ENCODE results near the gene ABTB1. TPM values are rescaled to one million over a fixed set of nuclear protein-coding genes. Genes with fewer than 3 reads are reported as not detected.
A peak's percentile ranks its signal among the peaks of the same experiment; 100 is the strongest.
"Not testable (repeated sequence)": the region's sequence is repeated elsewhere in the genome, so short reads cannot be mapped to it uniquely, and the experiment has no call there.

The ABTB1 gene
- total RNA-seq, 3 donors from 2014 or later (not counting 1 experiment from before 2014, with no cell fraction given): 98.8 to 127 (median 107) TPM

- Mint-ChIP-seq H3K4me1 (peaks cover 0 to 27% of the 10 kb centered on the region in 2 donors), H3K27me3 (ENCODE audit: low read depth in 2 of 2) (no peaks in the 10 kb centered on the region), H3K27ac (peak overlapping the region in 1 of 2 donors; percentile 29), H3K36me3 (no peaks in the 10 kb centered on the region), H3K4me3 (no peak overlapping the region), H3K9me3 (no peaks in the 10 kb centered on the region)
- H3K36me3 ChIP-seq (ENCODE audit: control insufficient read depth, insufficient read depth, low read length): peaks cover 27% of the 10 kb centered on the region
- ATAC-seq (no peak), DNase-seq (peak in 1 of 2 donors; percentile 10)
- no peaks in the 10 kb centered on the region for H3K9me3 ChIP-seq (ENCODE audit: control insufficient read depth, insufficient read depth, low read length)
- TF ChIP-seq, protein P1, sequence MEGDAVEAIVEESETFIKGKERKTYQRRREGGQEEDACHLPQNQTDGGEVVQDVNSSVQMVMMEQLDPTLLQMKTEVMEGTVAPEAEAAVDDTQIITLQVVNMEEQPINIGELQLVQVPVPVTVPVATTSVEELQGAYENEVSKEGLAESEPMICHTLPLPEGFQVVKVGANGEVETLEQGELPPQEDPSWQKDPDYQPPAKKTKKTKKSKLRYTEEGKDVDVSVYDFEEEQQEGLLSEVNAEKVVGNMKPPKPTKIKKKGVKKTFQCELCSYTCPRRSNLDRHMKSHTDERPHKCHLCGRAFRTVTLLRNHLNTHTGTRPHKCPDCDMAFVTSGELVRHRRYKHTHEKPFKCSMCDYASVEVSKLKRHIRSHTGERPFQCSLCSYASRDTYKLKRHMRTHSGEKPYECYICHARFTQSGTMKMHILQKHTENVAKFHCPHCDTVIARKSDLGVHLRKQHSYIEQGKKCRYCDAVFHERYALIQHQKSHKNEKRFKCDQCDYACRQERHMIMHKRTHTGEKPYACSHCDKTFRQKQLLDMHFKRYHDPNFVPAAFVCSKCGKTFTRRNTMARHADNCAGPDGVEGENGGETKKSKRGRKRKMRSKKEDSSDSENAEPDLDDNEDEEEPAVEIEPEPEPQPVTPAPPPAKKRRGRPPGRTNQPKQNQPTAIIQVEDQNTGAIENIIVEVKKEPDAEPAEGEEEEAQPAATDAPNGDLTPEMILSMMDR (IDR thresholded peaks at IDR 0.05): no peak
- intact Hi-C loops (cut with micrococcal nuclease): no loop called here
- WGBS (ENCODE audit: insufficient coverage): 96% methylated on average over 1 of the region's 1 CpG
- peaks cover 4% of the 10 kb centered on the region for H3K4me1 ChIP-seq (ENCODE audit: control insufficient read depth, insufficient read depth, low read length)
- no peak overlapping the region for H3K4me3 ChIP-seq (ENCODE audit: low read length)
- no peaks in the 10 kb centered on the region for H3K27me3 ChIP-seq (ENCODE audit: control insufficient read depth, insufficient read depth, low read length)
- no peak overlapping the region for H3K27ac ChIP-seq (ENCODE audit: low read length)
These were observed 8.1 kb downstream of the ABTB1 start for GRCh38 chr3:127680798-127681221.

DNA sequence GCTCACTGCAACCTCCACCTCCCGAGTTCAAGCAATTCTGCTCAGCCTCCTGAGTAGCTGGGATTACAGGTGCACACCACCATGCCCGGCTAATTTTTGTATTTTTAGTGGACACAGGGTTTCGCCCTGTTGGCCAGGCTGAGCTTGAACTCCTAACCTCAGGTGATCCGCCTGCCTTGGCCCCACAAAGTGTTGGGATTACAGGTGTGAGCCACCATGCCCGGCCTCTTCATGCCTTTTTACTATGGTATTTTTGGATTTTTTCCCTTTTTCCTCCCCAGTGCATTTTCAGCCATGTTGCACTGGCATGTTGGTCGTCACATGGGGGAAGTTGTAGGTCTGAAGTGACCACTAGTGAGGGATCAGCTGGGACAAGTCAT is 9.4 kb downstream of the ABTB1 start:
- H3K27me3 ChIP-seq (ENCODE audit: control insufficient read depth, insufficient read depth, low read length); H3K4me1 ChIP-seq (ENCODE audit: control insufficient read depth, insufficient read depth, low read length); H3K27ac ChIP-seq (ENCODE audit: low read length); H3K4me3 Mint-ChIP-seq; H3K4me3 ChIP-seq (ENCODE audit: low read length); H3K9me3 ChIP-seq (ENCODE audit: control insufficient read depth, insufficient read depth, low read length); ATAC-seq; intact Hi-C loops (cut with micrococcal nuclease); H3K27ac Mint-ChIP-seq; H3K27me3 Mint-ChIP-seq (ENCODE audit: low read depth in 2 of 2); H3K9me3 Mint-ChIP-seq; H3K36me3 Mint-ChIP-seq: not testable (repeated sequence)
- H3K4me1 Mint-ChIP-seq: peaks cover 0 to 20% of the 10 kb centered on the region in 2 donors
- 91% methylated on average over 6 of the region's 6 CpGs for WGBS (ENCODE audit: insufficient coverage)
- peaks cover 16% of the 10 kb centered on the region for H3K36me3 ChIP-seq (ENCODE audit: control insufficient read depth, insufficient read depth, low read length)
- peak in 1 of 2 donors; percentile 4 for DNase-seq

- H3K4me3 ChIP-seq (ENCODE audit: low read length): no peak overlapping the region
- H3K27me3 ChIP-seq (ENCODE audit: control insufficient read depth, insufficient read depth, low read length): no peaks in the 10 kb centered on the region
- H3K4me1 ChIP-seq (ENCODE audit: control insufficient read depth, insufficient read depth, low read length): peaks cover 4% of the 10 kb centered on the region
- TF ChIP-seq, protein P1 (IDR thresholded peaks at IDR 0.05): no peak
- 92% methylated on average over 8 of the region's 8 CpGs for WGBS (ENCODE audit: insufficient coverage)
- H3K9me3 ChIP-seq (ENCODE audit: control insufficient read depth, insufficient read depth, low read length): no peaks in the 10 kb centered on the region
- Mint-ChIP-seq H3K4me3 (no peak overlapping the region), H3K36me3 (no peaks in the 10 kb centered on the region), H3K27me3 (ENCODE audit: low read depth in 2 of 2) (no peaks in the 10 kb centered on the region), H3K9me3 (no peaks in the 10 kb centered on the region), H3K4me1 (peaks cover 0 to 20% of the 10 kb centered on the region in 2 donors), H3K27ac (no peak overlapping the region)
- no peak overlapping the region for H3K27ac ChIP-seq (ENCODE audit: low read length)
- peak in 1 of 2 donors; percentile 10 for DNase-seq
- peaks cover 13% of the 10 kb centered on the region for H3K36me3 ChIP-seq (ENCODE audit: control insufficient read depth, insufficient read depth, low read length)
- intact Hi-C loops (cut with micrococcal nuclease): no loop called here
- no peak for ATAC-seq
These were observed 9.8 kb downstream of the ABTB1 start for GRCh38 chr3:127682561-127682960.

DNA sequence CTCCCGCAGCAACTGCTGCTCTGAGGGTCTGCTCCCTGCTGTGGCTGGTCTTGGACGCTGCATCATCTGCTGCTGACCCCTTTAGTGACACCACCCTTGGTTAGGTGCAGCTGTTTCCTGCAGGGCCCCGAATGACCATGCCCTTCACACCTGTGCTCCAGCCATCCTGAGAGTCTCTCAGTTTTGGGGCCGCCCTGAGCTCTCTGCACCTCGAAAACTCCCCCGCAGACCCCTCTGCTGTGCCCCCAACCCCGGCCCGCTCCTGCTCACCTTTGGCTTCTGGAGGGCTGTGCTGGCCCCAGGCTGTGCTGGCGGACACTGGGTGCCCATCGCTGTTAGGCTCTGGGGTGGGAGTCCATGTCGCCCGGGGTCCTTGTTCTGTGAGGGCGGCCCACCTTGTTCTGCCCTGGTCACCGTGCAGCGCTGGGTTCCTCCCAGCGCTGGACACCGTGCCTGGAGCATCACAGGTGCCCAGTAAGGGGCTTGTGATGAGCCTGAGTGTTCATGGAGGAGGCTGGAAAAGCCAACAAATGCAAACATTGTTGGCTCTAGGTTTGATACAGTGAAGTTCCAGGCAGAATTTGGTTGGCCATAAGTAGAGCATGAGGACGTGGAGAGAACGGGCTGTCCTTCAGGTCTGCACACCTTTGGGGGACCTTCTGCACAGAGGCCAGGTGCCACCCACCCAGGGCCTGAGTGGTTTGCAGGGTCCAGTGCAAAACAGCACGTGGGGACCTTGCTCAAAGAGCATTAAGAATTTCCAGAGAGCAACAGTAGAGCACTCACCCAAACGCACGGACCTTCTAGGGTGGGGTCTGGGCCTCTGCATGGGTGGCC is 12.3 kb downstream of the ABTB1 start:
- Histone ChIP-seq H3K4me1 (ENCODE audit: control insufficient read depth, insufficient read depth, low read length) (peaks cover 4% of the 10 kb centered on the region), H3K36me3 (ENCODE audit: control insufficient read depth, insufficient read depth, low read length) (peaks cover 2% of the 10 kb centered on the region), H3K4me3 (ENCODE audit: low read length) (no peak overlapping the region), H3K27me3 (ENCODE audit: control insufficient read depth, insufficient read depth, low read length) (no peaks in the 10 kb centered on the region), H3K9me3 (ENCODE audit: control insufficient read depth, insufficient read depth, low read length) (no peaks in the 10 kb centered on the region), H3K27ac (ENCODE audit: low read length) (no peak overlapping the region)
- Mint-ChIP-seq H3K4me3 (no peak overlapping the region), H3K27me3 (ENCODE audit: low read depth in 2 of 2) (no peaks in the 10 kb centered on the region), H3K4me1 (peaks cover 0 to 13% of the 10 kb centered on the region in 2 donors), H3K36me3 (no peaks in the 10 kb centered on the region), H3K9me3 (no peaks in the 10 kb centered on the region), H3K27ac (no peak overlapping the region)
- DNase-seq (no peak), ATAC-seq (peak in 1 of 3 donors; percentile 20)
- TF ChIP-seq, protein P1 (IDR thresholded peaks at IDR 0.05): no peak
- intact Hi-C loops (cut with micrococcal nuclease): no loop called here
- 82% methylated on average over 22 of the region's 22 CpGs for WGBS (ENCODE audit: insufficient coverage)
